HG02610 (cell line): Measurements from ENCODE around the gene STIM1.

Experiments
- ATAC-seq: cut with Tn5 transposase; IDR thresholded peaks from one replicate; pipeline ENCODE4 v1.9.1; 2021; ENCODE audit warnings: mild to moderate bottlenecking, moderate library complexity; ENCODE audit not compliant: unreplicated experiment

Gene STIM1

DNA sequence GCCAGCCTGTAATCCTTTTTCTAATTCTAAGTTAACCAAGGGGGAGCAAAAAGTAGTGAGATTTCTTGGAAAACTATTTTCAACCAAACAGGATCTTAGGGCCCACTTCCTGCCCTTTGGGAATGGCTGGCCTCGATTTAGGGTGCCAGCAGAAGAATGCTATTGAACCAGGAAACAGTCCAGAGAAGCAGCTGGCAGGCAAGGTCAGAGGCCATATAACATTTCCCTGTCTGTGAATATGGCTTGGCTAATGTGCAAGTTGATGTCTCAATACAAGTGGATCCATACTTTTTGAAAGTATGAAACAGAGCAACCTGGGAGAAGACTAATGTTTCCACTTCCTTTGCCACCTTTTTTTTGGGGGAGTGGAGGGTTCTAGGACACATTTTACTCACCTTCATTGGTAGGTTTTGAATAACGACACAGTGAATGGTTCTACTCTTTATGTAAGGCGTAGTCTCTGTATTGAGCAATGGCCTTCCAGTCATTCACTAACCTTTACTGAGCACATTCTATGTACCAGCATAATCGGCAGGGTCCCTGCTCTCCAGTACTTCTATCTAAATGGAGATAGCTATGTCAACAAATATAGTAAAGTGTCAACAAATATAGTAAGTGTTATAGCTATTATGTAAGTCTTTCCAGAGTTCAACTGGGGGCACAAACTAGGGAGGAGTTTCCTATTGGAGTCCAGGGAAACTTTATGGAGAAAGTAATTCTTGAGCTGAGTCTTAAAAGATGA lies 204.9 kb downstream of the STIM1 start:
- ATAC-seq: no peak

- no peak for ATAC-seq
These were observed 206.2 kb downstream of the STIM1 start for GRCh38 chr11:4061700-4062099.

DNA sequence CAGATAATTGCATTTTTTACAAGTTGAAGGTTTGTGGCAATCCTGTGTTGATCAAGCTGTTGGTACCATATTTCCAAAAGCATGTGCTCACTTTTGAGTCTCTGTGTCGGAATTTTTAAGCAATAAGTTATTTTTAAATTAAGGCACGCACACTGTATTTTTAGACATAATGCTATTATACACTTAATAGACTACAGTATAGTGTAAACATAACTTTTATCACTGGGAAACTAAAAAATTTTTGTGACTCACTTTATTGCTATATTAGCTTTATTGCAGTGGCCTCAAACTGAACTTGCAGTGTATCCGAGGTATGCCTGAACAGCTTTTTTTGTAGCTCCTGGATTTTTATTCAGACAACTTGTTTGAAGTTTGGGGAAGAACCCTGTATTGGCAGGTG lies 207.9 kb downstream of the STIM1 start:
- ATAC-seq: no peak

GRCh38 chr11:4064278-4064955 lies 209.0 kb downstream of the STIM1 start:
- ATAC-seq: no peak

- ATAC-seq: no peak
These were observed 209.6 kb downstream of the STIM1 start for GRCh38 chr11:4065086-4065485.

DNA sequence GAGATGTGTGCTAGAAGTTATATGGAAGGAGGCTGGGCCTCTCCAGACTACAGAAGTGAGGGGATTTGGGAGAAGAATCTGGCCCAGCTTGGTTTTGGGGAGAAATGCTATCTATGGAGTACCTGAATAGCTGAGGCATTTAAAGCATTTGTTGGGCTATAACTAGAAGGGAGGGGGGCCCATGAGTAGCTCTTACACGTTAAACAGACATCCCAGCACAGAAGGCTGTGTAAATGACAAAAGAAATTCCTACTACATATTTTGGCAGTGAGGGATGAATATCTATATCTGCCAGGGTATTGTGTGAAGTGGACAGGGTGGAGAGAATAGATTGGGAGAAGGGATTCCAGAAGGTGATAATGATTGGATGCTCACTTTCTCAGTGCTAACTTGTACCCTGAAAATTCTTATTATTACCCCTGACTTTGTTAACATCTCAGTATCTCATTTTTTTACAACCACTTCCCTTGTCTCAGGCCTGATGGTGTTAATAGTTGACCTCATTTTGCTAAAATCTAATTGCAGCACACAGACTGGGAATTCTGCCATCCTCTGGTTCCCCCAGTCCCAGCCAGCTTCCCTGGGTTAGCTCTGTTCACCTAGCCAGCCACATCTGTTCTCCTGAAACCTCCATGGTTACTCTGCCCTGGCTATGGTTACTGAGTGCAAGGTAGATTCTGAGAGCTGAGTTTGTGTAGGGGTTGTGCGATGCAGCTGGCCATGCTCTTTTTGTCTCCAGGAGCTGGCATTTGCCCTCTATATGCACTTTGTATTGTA lies 210.3 kb downstream of the STIM1 start:
- ATAC-seq: no peak

DNA sequence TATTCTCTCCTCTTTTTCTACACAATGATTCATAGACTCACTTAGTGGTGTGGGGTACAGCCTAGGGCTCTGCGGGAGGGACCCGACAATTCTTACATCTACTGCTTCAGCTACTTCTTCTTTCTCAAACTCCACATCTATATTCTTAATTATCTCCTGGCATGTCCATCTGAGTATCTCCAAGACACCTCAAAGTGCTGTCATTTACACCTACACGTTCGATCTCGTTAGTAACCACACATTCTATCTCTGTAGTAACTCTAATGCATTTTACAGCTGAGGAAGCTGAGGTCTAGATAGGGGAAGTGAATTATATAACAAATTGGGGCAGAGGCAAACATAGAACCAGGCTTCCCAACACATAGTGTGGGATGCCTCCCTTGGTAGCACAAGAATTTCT lies 211.4 kb downstream of the STIM1 start:
- ATAC-seq: no peak

DNA sequence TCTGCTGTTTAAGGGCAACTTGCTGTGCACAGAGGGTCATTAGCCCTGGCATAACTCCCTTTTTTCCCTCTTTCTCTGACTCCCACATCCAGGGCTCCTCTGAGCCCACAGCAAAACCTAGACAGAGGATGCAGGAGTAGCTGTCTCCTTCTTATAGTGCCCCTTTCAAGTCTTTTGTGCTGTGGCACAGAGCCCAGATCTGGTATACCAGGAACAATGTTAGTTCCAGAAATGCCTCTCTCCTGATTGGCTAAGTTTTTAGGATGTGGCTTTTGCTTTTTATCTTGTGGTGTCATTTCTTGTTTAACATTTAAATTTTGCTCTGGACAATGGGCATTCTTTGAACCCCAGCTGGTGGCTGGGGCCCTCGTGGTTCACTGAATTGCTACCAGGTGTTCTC lies 213.5 kb downstream of the STIM1 start:
- ATAC-seq: no peak

DNA sequence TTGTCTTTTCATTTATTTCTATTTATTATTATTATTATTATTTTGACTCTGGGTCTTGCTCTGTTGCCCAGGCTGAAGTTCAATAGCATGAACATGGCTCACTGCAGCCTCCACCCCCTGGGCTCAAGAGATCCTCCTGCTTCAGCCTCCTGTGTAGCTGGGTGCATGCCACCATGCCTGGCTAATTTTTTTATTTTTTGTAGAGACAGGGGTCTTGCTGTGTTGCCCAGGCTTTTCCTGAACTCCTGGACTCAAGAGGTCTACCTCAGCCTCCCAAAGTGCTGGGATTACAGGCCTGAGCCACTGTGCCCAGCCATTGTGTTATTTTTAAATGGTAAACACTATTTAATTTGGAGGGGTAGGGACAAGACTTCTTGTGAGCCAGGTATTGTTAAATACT lies 215.9 kb downstream of the STIM1 start:
- no peak for ATAC-seq

DNA sequence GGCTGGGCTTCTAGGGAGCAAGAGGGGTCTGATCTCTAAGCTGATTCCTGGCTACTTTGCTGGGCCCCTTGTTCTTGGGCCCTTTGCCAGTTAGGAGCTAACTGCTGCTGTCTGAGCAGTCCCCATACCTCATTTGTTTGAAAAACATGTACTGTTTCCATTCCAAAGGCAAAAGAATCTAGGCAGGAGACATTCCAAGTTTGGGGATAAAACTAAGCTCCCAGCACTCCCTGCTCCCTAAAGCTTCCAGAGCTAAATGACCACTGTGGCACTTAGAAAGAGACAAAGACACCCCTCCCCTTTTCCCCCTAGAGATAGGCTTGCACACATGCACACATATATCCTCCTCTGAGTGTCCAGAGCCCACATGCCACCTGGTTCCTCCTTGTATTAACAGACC lies 216.4 kb downstream of the STIM1 start:
- ATAC-seq: no peak

DNA sequence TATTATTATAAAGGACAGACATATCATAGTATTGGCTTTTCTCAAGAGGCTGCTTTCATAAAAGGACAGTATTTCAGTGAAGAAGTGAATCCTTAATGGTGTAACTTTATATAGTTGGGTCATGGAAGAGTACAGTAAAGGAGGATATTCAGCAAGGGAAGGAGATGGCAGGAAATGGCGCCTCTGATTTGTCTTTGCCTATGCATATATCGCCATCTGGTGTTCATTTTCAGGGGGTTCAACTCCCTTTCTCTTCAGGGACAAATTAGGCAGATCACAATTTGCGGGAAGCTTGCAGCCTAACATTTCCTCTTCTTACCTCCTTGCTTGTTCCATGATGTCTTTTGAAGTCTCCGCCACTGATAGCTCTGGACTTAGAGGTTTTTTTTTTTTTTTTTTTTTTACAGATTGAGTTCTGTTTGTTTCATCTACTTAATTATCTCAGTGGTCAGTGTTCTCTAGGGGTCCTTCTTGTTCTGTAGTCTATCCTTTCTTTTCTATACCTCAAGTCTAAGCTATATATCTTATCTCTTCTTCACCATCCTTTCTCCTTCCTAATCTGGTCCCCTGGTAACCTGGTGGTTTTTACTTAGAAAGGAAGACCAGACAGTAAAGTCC lies 217.3 kb downstream of the STIM1 start:
- no peak for ATAC-seq

DNA sequence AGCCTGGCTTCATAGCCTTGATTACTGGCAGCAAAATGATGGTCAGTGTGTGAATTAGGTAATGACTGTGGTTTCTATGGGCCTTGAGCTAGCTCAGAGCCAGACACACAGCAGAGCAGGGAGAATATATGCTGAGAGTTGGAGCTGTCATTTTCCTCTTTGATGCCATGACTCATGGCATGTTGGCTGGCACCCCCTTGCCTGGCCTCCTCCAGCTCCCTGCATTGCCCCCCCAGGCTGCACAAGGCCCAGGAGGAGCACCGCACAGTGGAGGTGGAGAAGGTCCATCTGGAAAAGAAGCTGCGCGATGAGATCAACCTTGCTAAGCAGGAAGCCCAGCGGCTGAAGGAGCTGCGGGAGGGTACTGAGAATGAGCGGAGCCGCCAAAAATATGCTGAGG lies 218.8 kb downstream of the STIM1 start:
- no peak for ATAC-seq

DNA sequence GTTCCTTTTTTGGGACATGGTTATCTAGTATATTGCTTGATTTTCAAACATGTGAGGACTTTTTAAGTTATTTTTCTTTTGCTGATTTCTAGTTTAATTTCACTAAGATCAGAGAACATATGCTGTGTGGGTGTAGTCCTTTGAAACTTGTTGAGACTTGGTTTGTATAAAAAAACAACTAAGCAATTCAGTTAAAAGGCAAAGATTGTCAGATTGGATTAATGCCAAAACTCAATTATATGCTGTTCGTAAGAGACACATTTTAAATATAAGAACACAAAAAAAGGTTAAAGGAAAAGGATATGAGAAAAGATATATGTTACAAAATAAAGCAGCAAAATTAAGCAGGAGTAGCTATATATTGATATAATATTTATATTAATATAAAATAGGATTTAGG lies 221.3 kb downstream of the STIM1 start:
- ATAC-seq: no peak

- no peak for ATAC-seq
These were observed 227.7 kb downstream of the STIM1 start for GRCh38 chr11:4083198-4083597.

GRCh38 chr11:4084406-4085125 lies 229.1 kb downstream of the STIM1 start:
- no peak for ATAC-seq

DNA sequence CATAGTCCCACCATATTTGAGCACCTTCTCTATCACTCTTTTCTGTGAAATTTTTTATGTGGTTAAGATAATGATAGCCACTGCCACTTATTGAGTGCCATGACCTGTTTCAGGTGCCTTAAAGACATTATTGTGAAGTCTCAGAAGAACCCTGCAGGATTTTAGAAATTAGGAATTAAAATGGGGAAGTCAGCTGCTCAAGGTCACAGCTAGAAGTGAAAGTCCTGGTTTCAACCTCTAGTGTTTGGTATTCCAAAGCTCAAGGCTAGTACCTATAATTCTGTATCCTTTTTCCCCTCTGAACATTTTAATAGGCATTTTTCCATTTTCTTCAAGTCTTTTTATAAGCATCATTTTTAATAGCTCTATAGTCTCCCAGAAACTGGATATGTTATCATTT lies 230.1 kb downstream of the STIM1 start:
- no peak for ATAC-seq

DNA sequence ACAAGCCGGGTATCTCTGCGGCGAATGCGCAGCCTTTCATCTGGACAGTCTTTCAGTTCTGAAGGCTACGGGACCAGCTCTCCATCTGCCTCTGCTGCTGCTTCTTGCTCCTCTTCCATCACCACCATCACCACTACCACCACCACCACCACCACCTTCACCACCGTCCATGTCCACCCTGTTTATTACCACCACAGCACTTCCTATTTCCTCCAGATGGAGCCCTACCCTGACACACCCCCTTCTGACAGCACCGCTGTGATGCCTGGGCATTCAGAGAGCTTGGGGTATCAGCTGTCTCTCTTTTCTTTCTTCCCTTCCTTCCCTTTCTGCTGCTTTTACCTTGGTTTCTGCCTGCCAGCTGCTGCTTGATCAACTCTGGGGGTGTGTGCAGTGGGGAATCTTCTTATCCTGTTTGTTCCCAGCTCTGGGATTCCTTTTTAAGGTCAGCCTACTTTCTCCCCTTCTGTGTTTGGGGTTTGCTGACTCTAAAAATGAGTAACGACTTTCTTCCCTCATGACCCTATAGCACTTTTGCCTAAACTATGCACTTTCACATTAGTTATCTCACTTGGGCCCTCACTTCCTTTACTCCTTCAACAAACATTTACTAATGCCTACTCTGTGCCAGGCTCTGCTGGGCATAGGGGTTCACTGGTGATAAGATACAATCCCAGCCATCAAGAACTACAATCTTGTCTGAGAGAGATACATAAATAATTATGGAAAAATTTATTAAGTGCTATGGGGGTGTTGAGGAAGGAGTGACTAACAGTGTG lies 231.3 kb downstream of the STIM1 start:
- no peak for ATAC-seq

DNA sequence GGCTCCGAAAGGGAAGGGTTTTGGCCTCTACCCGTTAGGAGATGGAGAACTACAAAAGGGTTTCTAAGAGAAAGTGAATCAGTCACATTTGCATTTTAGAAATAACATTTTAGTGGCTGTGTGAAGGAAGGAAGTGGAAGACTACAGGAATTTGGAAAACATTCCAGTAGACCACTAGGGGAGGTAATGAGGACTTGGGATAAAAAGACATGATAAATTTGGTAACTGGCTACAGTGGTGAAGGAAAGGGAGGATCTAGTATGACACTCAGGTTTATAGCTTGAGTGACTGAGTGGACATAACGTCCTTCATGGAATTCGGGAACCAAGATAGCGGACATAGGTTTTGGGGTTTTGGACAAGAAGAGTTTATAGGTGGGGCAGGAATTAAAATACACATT lies 232.1 kb downstream of the STIM1 start:
- no peak for ATAC-seq

DNA sequence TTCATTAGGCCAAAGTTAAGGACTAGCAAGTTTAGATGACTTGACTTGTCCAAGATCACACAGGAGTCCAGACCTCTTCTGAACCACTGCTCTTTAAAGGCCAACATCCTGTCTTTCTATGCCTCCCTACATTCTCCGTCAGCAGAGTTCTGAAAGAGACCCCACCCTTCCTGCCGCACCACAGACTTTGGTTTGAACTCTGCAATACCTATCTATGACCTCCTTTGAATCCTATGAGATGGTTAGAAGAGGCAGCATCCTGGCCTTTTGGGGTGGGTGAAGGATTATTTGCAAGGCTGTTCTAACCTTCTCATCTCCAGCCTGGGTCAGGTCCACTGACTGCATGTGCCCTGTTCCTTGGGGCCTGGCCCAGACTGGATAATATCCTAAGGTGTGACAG lies 234.8 kb downstream of the STIM1 start:
- ATAC-seq: no peak

GRCh38 chr11:4092026-4092425 lies 236.6 kb downstream of the STIM1 start:
- ATAC-seq: no peak
